Measurements from ENCODE around the gene SLC9A8. TPM values are rescaled to one million over a fixed set of nuclear protein-coding genes. Genes with fewer than 3 reads are reported as not detected.
"Not testable (repeated sequence)": the region's sequence is repeated elsewhere in the genome, so short reads cannot be mapped to it uniquely, and the experiment has no call there.

SLC9A8 gene
- total RNA-seq, 1 donor from 2014 or later: 9.4 TPM

GRCh38 chr20:49858076-49858585, 45.5 kb downstream of the SLC9A8 start:
- no peak for DNase-seq (ENCODE audit: low read depth)
- H3K4me3 ChIP-seq (ENCODE audit: low read depth, low read length): no peak overlapping the region
- H3K36me3 ChIP-seq (ENCODE audit: control insufficient read depth, insufficient read depth, low read length): no peaks in the 10 kb centered on the region
- no peak for TF ChIP-seq CTCF (IDR thresholded peaks at IDR 0.05; ENCODE audit: insufficient read depth, low read length, poor library complexity, severe bottlenecking)
- H3K27me3 ChIP-seq (ENCODE audit: control insufficient read depth, insufficient read depth, low read length): no peaks in the 10 kb centered on the region

GRCh38 chr20:49859011-49859410, 46.4 kb downstream of the SLC9A8 start:
- no peak for TF ChIP-seq CTCF (IDR thresholded peaks at IDR 0.05; ENCODE audit: insufficient read depth, low read length, poor library complexity, severe bottlenecking)
- Histone ChIP-seq H3K27me3 (ENCODE audit: control insufficient read depth, insufficient read depth, low read length) (no peaks in the 10 kb centered on the region), H3K36me3 (ENCODE audit: control insufficient read depth, insufficient read depth, low read length) (no peaks in the 10 kb centered on the region), H3K4me3 (ENCODE audit: low read depth, low read length) (no peak overlapping the region)
- DNase-seq (ENCODE audit: low read depth): no peak

DNA sequence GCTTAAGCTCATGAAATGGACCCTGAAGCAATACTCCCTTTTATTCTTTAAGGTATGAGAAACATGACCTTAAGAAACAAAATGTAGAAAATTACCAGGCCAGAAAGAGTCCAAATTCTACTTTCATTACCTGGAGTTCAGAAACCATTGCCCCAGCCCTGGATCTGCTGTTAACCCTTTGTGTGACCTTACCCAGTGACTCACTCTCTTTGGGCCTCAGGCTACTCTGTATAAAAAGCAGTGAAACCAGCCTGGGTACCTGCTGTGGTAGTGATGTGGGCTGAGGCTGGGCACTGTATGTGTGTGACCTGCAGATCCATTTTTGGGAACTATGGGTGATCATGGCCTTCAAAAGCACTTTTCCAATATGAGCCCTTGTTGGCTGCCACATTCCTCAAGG, 47.2 kb downstream of the SLC9A8 start:
- DNase-seq (ENCODE audit: low read depth): no peak
- TF ChIP-seq CTCF (IDR thresholded peaks at IDR 0.05; ENCODE audit: insufficient read depth, low read length, poor library complexity, severe bottlenecking): no peak
- no peak overlapping the region for H3K4me3 ChIP-seq (ENCODE audit: low read depth, low read length)

DNA sequence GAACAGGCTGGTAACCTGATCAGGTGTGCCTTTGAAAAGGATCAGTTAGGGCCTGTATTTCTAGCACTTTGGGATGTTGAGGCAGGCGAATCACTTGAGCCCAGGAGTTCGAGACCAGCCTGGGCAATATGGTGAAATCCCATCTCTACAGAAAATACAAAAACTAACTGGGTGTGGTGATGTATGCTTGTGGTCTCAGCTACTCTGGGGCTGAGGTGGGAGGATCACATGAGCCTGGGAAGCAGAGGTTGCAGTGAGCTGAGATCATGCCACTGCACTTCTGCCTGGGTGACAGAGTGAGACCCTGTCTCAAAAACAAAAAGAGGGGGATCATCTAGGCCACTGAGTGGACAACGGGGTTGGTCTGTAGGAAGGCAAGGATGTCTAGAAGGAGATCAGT, 48.6 kb downstream of the SLC9A8 start:
- H3K4me3 ChIP-seq (ENCODE audit: low read depth, low read length); H3K27me3 ChIP-seq (ENCODE audit: control insufficient read depth, insufficient read depth, low read length); DNase-seq (ENCODE audit: low read depth); H3K36me3 ChIP-seq (ENCODE audit: control insufficient read depth, insufficient read depth, low read length): not testable (repeated sequence)

More for the DNA sequence above, 47.2 kb downstream of the SLC9A8 start:
- Histone ChIP-seq H3K27me3 (ENCODE audit: control insufficient read depth, insufficient read depth, low read length) (no peaks in the 10 kb centered on the region), H3K36me3 (ENCODE audit: control insufficient read depth, insufficient read depth, low read length) (no peaks in the 10 kb centered on the region)

DNA sequence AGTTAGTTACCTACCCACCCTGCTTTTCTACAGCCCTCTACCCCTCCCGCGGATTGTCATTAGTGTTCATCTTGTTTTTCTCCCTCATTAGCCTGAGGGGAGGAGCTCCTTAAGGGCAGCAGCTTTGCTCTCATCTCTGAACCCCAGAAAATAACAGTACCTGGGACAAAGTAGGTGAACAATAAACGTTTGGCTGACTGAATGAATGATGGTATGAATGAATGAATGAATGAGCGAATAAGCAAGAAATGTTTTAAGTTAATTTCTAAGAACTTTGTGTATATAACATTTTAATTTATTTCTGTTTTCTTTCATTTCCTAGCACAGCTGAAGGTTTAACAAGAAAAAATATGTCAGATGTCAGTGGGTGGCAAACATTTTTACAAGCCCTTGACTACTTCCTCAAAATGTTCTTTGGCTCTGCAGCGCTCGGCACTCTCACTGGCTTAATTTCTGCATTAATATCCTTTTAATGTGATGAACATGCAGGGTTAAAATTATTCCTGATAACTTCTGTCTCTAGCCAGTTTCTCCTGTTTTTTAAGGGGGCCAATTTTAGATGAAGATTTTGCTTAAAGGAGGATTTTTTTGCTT, 50.1 kb downstream of the SLC9A8 start:
- H3K4me3 ChIP-seq (ENCODE audit: low read depth, low read length): no peak overlapping the region
- H3K27me3 ChIP-seq (ENCODE audit: control insufficient read depth, insufficient read depth, low read length): no peaks in the 10 kb centered on the region
- no peaks in the 10 kb centered on the region for H3K36me3 ChIP-seq (ENCODE audit: control insufficient read depth, insufficient read depth, low read length)
- DNase-seq (ENCODE audit: low read depth): no peak
- no peak for TF ChIP-seq CTCF (IDR thresholded peaks at IDR 0.05; ENCODE audit: insufficient read depth, low read length, poor library complexity, severe bottlenecking)

- no peak overlapping the region for H3K4me3 ChIP-seq (ENCODE audit: low read depth, low read length)
- DNase-seq (ENCODE audit: low read depth): no peak
- no peaks in the 10 kb centered on the region for H3K27me3 ChIP-seq (ENCODE audit: control insufficient read depth, insufficient read depth, low read length)
- no peaks in the 10 kb centered on the region for H3K36me3 ChIP-seq (ENCODE audit: control insufficient read depth, insufficient read depth, low read length)
- TF ChIP-seq CTCF (IDR thresholded peaks at IDR 0.05; ENCODE audit: insufficient read depth, low read length, poor library complexity, severe bottlenecking): no peak
These were observed 51.0 kb downstream of the SLC9A8 start for GRCh38 chr20:49863666-49864065.
